Coronary artery (tissue), 2 donors: ENCODE results near the gene FAM174B.

ENCODE experiments used
- DNase-seq: peaks from one replicate; pipeline ENCODE4 v3.0.0-alpha.2; 2017; ENCODE audit warnings: low spot score
- H3K27ac ChIP-seq, 2 donors: fragments of 200-600 bp; sonication (generic); one replicate each; pipeline ENCODE4 v1.5.1; 2016 to 2019
- H3K4me3 ChIP-seq: fragments of 200-600 bp; sonication (generic); 2 replicates; pipeline ENCODE4 v1.5.1; 2016; ENCODE audit warnings: mild to moderate bottlenecking, moderate library complexity
- TF ChIP-seq, protein P1 (sequence below): fragments of 200-600 bp; sonication (generic); IDR thresholded peaks from one replicate; pipeline ENCODE4 v1.5.1; 2019; ENCODE audit warnings: antibody characterized with exemption

FAM174B gene

DNA sequence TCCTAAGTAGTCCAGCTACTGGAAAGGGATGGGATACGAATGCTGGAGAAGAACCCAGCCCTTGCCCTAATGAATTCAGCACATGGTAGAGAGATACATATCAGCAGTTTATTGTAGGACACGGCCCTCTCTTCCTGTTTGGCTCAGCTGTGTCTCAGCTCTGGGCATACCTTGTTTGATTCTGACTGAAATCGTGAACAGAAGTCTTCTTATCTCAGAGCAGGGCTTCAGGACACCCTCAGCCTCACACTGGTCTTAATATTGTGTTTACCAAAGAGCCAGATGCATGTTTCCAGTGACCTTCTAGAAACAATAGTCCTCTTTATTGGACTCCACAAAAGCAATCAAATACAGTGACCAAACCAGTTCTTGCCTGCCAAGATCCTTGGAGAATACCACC is 54.7 kb downstream of the FAM174B start:
- TF ChIP-seq, protein P1, sequence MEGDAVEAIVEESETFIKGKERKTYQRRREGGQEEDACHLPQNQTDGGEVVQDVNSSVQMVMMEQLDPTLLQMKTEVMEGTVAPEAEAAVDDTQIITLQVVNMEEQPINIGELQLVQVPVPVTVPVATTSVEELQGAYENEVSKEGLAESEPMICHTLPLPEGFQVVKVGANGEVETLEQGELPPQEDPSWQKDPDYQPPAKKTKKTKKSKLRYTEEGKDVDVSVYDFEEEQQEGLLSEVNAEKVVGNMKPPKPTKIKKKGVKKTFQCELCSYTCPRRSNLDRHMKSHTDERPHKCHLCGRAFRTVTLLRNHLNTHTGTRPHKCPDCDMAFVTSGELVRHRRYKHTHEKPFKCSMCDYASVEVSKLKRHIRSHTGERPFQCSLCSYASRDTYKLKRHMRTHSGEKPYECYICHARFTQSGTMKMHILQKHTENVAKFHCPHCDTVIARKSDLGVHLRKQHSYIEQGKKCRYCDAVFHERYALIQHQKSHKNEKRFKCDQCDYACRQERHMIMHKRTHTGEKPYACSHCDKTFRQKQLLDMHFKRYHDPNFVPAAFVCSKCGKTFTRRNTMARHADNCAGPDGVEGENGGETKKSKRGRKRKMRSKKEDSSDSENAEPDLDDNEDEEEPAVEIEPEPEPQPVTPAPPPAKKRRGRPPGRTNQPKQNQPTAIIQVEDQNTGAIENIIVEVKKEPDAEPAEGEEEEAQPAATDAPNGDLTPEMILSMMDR: no peak
- DNase-seq: no peak
- Histone ChIP-seq H3K4me3 (no peak overlapping the region), H3K27ac (no peak overlapping the region)

DNA sequence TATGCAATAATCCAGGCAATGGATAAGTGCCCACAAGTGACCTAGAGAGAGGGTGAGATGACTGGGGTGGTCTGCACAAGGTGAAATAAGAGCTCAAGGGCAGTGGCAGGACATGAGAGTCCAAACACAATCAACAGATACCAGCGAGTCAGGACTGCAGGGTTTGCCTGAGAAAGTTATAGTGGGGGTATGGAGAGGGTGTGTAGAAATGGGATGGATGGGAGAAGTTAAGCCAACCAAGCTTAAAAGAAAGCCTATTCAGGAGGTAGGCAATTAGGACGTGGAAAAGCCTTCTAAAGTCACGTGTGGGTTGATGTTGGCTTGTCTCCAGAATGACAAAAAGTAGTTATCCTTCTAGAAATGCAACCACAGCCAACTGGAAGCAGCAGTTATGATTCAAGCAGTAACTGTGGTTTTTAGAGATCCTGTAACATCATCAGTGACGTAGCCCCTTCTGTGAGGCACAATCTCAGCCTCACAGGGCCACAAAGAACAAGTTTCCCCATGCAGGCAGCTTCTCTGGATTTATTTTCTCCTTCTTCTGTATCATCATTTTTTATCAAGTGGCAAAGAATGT is 56.1 kb downstream of the FAM174B start:
- no peak overlapping the region for H3K27ac ChIP-seq
- TF ChIP-seq, protein P1: no peak
- H3K4me3 ChIP-seq: no peak overlapping the region
- DNase-seq: no peak

DNA sequence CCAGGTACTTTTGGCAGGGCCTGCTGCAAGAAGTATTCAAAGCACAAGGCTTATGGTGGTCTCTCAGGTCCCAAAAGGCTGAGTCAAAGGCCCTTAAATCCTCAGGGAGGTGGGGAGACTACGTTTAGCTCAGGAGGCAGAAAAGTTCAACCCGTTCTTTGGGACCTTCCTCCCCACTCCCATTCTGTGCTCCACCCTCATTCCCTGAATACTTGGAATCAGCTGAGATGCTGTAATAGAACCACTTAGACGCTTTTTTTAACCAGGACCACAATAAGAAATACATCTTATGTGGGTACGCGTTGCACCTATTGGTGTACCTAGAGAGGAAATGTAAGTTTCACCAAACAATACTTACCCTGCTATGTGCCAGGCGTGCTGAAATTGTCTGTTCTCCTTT is 58.0 kb downstream of the FAM174B start:
- H3K27ac ChIP-seq: no peak overlapping the region
- no peak for DNase-seq
- TF ChIP-seq, protein P1: no peak
- H3K4me3 ChIP-seq: no peak overlapping the region

DNA sequence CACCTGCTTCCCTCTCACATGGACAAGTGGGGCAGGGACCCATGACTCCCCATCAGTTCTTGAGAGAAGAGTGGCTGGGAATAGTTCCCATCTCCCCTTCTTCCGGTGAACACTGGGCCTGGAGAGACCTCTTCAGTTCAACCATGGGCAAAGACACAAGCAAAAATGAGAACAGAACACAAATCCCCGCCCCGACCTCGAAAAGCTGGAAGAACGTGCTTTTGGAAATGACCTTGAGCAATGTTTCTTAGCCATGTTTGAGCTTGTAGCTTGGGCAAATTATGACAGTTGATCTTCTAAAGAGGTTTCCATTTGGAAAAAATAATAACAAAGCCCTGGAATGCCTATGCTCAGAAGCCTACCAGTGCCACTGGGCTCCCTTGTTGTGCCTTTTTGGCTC is 59.0 kb downstream of the FAM174B start:
- H3K27ac ChIP-seq: no peak overlapping the region

DNA sequence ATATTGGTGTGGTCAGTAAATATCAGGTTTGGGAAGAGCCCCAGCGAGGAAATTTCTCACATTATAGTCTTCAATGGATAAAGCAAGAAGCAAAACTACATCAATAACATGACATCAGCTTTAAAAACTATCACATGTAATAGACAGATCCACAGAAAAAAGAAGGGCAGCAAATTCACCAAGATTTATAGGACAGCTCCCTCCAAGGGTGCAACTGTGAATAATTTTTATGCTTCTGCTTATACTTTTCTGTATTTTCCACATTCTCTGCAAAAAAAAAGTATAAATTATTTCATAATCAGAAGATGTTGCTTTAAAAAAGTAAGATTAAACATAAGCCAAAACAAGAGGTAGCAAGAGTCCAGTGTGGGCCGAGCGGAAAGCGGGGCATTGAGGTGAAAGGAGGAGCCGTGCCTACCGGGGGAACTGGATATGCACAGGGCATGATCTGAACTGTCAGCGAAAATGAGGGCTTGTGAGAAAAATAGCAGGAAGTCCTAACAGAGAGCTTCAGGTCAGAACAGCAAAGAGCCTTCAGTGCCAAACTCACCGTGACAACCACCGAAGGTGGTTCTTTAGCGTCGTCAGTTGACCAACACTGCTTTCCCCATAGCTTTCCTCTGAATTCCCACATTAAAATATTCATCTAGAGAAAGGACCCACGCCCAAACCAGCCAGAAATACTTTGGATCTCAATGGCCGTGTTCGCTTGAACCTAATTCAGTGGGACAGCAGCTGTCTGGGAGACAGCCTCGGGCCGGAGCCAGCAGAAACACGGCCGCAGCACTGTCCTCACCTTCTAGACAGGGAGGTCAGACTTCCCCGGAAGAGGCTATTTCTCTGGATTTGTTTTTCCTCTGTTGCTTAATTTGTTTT is 59.8 kb downstream of the FAM174B start:
- TF ChIP-seq, protein P1: no peak
- Histone ChIP-seq H3K27ac (no peak overlapping the region), H3K4me3 (no peak overlapping the region)
- DNase-seq: no peak

More for the DNA sequence above, 59.0 kb downstream of the FAM174B start:
- no peak for DNase-seq
- H3K4me3 ChIP-seq: no peak overlapping the region
- TF ChIP-seq, protein P1: no peak

DNA sequence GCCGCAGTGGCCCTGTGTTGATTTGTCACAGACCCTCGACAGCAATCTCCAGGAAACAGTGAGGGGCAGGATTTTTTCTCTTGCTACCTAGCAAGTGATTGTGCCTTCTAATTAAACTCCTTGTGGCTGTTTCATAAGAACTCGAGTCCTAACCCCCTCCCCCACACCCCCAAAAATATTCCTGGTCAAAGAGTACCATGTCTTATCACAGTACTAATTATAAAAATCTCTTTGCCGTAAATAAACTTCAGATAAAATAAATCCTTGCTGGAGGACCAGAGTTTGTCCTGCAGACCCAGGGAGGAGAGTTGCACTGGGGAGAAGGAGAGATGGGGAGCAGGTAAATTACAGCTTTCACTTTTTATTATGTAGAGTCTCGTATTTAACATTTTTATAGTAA is 64.3 kb downstream of the FAM174B start:
- TF ChIP-seq, protein P1: no peak
- Histone ChIP-seq H3K4me3 (no peak overlapping the region), H3K27ac (no peak overlapping the region)
- DNase-seq: no peak

DNA sequence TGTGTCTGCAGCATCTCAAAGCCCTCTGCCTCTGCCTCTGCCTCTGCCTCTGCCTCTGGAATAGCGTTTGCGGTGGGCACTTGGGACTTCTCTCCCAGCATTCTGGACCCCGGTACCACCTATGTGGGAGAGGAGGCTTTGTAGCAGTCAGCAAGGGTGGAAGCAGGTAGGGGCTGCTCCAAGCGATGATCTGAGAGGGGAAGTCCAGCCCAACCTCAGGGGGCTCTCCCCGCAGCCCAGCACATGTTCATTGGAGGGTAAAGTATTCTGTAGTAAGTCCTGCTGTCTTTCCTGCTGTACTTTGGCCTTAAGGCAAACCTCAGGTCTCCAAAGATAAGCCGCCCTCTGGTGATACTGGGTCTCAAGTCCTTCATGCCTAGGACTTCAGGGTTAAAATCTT is 68.6 kb downstream of the FAM174B start:
- no peak overlapping the region for H3K4me3 ChIP-seq
- TF ChIP-seq, protein P1: no peak
- H3K27ac ChIP-seq: no peak overlapping the region
- DNase-seq: no peak
